ENCODE results near the gene CHIT1. TPM values are rescaled to one million over a fixed set of nuclear protein-coding genes. Genes with fewer than 3 reads are reported as not detected.

Gene CHIT1
- total and polyA plus RNA-seq, 2 of the 8 experiments (the other 6 are each of a cell fraction or from before 2014, with no cell fraction given), result not detected

DNA sequence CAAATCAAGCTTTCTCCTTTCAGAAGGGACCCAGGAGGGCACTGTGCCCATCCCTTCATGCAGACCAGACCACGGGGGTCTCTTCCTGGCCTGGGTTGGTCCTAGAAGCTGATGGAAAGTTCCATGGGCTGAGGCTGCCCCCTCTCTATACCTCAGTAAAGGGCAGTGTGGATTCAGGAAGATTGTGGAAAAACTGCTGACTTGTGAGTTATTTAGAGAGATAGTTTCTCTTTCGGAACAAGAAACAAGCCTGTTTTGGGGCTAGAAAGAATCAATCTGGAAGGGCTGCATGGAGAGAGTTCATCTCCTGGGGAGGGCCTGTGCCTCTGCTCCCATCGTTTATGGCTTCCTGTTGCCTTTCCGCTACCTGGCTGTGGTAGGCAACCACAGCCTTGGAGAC, 803 bp downstream of the CHIT1 start:
- H4K91ac ChIP-seq (replicated peaks; ENCODE audit: insufficient read length, low read length), result no peak overlapping the region
- 89% methylated on average over 4 of the region's 4 CpGs; no CpG with 5 or more reads in 1 of the 2 experiments for WGBS, 2 experiments (ENCODE audit: extremely low coverage in 1 of 2, insufficient coverage in 1 of 2, insufficient read length in 1 of 2, insufficient replicate concordance in 2 of 2, low coverage in 1 of 2, low lambda C conversion rate in 2 of 2, missing lambda C conversion rate in 1 of 2)
- H3K4me1 ChIP-seq (replicated peaks in 1 of 4; ENCODE audit: control insufficient read depth in 3 of 4, insufficient read depth in 4 of 4, low read length in 3 of 4), result no peaks in the 10 kb centered on the region
- H3K4me2 ChIP-seq (ENCODE audit: insufficient read depth in 1 of 2, low read depth in 2 of 2, low read length in 2 of 2), result no peak overlapping the region
- no peak overlapping the region for H2BK5ac ChIP-seq (ENCODE audit: low read depth, low read length)
- H2AK5ac ChIP-seq (ENCODE audit: low read depth, low read length), result no peak overlapping the region
- no peak overlapping the region for H3K56ac ChIP-seq (replicated peaks; ENCODE audit: insufficient read length, low read depth, low read length)
- CTCF ChIA-PET (ENCODE audit: partially characterized antibody), result interaction anchor here (0.6 to 5.9 kb wide), 9 partner anchors 10 to 188 kb away, joined by 3 to 46 read pairs (median 4); partner anchors contain the start of gene MYOG
- no peaks in the 10 kb centered on the region for H3K9me3 ChIP-seq (ENCODE audit: insufficient read depth in 2 of 2, low read depth in 1 of 2, low read length in 1 of 2)
- FAIRE-seq (no peak), DNase-seq (ENCODE audit: low read depth in 1 of 2, low spot score in 2 of 2) (no peak)
- TF ChIP-seq BCL11A (IDR thresholded peaks at IDR 0.05; ENCODE audit: low read depth in 2 of 2, low read length in 2 of 2), result no peak
- no peak for TF ChIP-seq JUND (IDR thresholded peaks at IDR 0.05; ENCODE audit: low read length)
- no peak for TF ChIP-seq SP4 (IDR thresholded peaks at IDR 0.05; ENCODE audit: low read length)
- no peak for TF ChIP-seq CEBPB (IDR thresholded peaks at IDR 0.05; ENCODE audit: low read depth, low read length)
- no peak overlapping the region for H3K18ac ChIP-seq (ENCODE audit: extremely low read depth, low read length)
- no peaks in the 10 kb centered on the region for H3K27me3 ChIP-seq (replicated peaks in 1 of 4; ENCODE audit: control insufficient read depth in 3 of 4, extremely low read depth in 1 of 4, insufficient read depth in 3 of 4, low read length in 3 of 4)
- H3K27ac ChIP-seq (ENCODE audit: low read depth, low read length), result no peak overlapping the region
- H2BK120ac ChIP-seq (replicated peaks; ENCODE audit: low read depth, low read length), result no peak overlapping the region
- H3K4ac ChIP-seq (replicated peaks; ENCODE audit: insufficient read length, low read depth, low read length), result no peak overlapping the region
- no peak overlapping the region for H4K5ac ChIP-seq (ENCODE audit: insufficient read length, low read depth, low read length)
- no peak overlapping the region for H3K23ac ChIP-seq (ENCODE audit: insufficient read length)
- H3K36me3 ChIP-seq (ENCODE audit: control insufficient read depth in 2 of 4, insufficient read depth in 4 of 4, low read length in 3 of 4), result no peaks in the 10 kb centered on the region
- no peak overlapping the region for H2BK15ac ChIP-seq (ENCODE audit: low read length)
- no peak overlapping the region for H3K14ac ChIP-seq (ENCODE audit: insufficient read length)
- H3K79me1 ChIP-seq (ENCODE audit: low read depth, low read length), result no peaks in the 10 kb centered on the region
- no peaks in the 10 kb centered on the region for H4K20me1 ChIP-seq (replicated peaks in 1 of 2; ENCODE audit: control insufficient read depth in 1 of 2, insufficient read depth in 2 of 2, low read length in 2 of 2)
- H4K8ac ChIP-seq (ENCODE audit: extremely low read depth, insufficient read depth, low read length), result no peak overlapping the region
- H2BK20ac ChIP-seq (ENCODE audit: low read length), result no peak overlapping the region
- H3K4me3 ChIP-seq (ENCODE audit: extremely low read depth in 1 of 4, insufficient read depth in 2 of 4, low read depth in 3 of 4, low read length in 4 of 4), result no peak overlapping the region
- POLR2A ChIA-PET (ENCODE audit: partially characterized antibody), result no interaction called here
- no peak overlapping the region for H2BK12ac ChIP-seq (ENCODE audit: low read depth, low read length)
- no peak overlapping the region for H2AFZ ChIP-seq (ENCODE audit: low read length)
- H3K79me2 ChIP-seq (ENCODE audit: control insufficient read depth in 1 of 2, insufficient read depth in 2 of 2, low read length in 2 of 2), result no peaks in the 10 kb centered on the region
- H3K9ac ChIP-seq (replicated peaks in 1 of 4; ENCODE audit: extremely low read depth in 1 of 4, low read depth in 3 of 4, low read length in 3 of 4), result no peak overlapping the region
- no peaks in the 10 kb centered on the region for H3K23me2 ChIP-seq (ENCODE audit: low read depth, low read length)

All from H1 (cell line).